H1 (cell line): Measurements from ENCODE around the gene KLHL30.

ENCODE experiments used
- ATF2 ChIP-seq: IDR thresholded peaks from 2 replicates; pipeline ENCODE4 v1.6.1; 2012; ENCODE audit warnings: low read length, inconsistent platforms
- CREB1 ChIP-seq: IDR thresholded peaks from 2 replicates; pipeline ENCODE4 v1.6.1; 2012; ENCODE audit warnings: inconsistent platforms
- CTCF ChIP-seq, 3 experiments: IDR thresholded peaks; 1 replicate in 2 of 3; 2 replicates in 1 of 3; pipeline versions ENCODE4 v1.5.1 to v1.6.1; 2011; ENCODE audit warnings: low read length in 3 of 3, mild to moderate bottlenecking in 3 of 3, inconsistent platforms in 2 of 3, low read depth in 1 of 3, moderate library complexity in 1 of 3; ENCODE audit not compliant: insufficient read depth in 1 of 3; ENCODE audit errors: control extremely low read depth in 1 of 3
- GTF2F1 ChIP-seq: IDR thresholded peaks from 2 replicates; pipeline ENCODE4 v1.6.1; 2012; ENCODE audit warnings: low read depth, low read length, improper control_type of control experiment, borderline replicate concordance
- YY1 ChIP-seq: IDR thresholded peaks from 2 replicates; pipeline ENCODE4 v1.6.1; 2011; ENCODE audit warnings: low read depth, mild to moderate bottlenecking, low read length

- TF ChIP-seq CTCF (IDR thresholded peaks at IDR 0.05; ENCODE audit: control extremely low read depth in 1 of 3, insufficient read depth in 1 of 3, low read depth in 1 of 3, low read length in 3 of 3): no peak
- no peak for TF ChIP-seq ATF2
- TF ChIP-seq CREB1: no peak
- TF ChIP-seq YY1: no peak
- no peak for TF ChIP-seq GTF2F1
Observed at GRCh38 chr2:238170386-238171071, 32.1 kb downstream of the KLHL30 start.
